Fibroblast of mammary gland (primary cell): ENCODE results near the gene SPINK5.

Experiments
- DNase-seq: peaks from one replicate; pipeline ENCODE4 v3.0.0-alpha.2; 2010; ENCODE audit warnings: low read depth
- H3K4me3 ChIP-seq: 2 replicates; pipeline ENCODE4 v1.5.1; 2011; ENCODE audit warnings: low read depth, mild to moderate bottlenecking, low read length, moderate library complexity; ENCODE audit not compliant: control insufficient read depth
- CTCF ChIP-seq: conservative IDR thresholded peaks from 2 replicates; pipeline ENCODE4 v1.5.1; 2011; ENCODE audit warnings: low read depth, low read length, inconsistent platforms; ENCODE audit not compliant: control insufficient read depth, insufficient read depth

Gene SPINK5

GRCh38 chr5:148145916-148146315 is 82.1 kb downstream of the SPINK5 start:
- DNase-seq = peak; percentile 9
- H3K4me3 ChIP-seq = no peak overlapping the region
- no peak for TF ChIP-seq CTCF

GRCh38 chr5:148146487-148146886 is 82.7 kb downstream of the SPINK5 start:
- no peak for DNase-seq
- H3K4me3 ChIP-seq = no peak overlapping the region
- TF ChIP-seq CTCF = no peak

GRCh38 chr5:148147415-148147814 is 83.6 kb downstream of the SPINK5 start:
- no peak for DNase-seq
- TF ChIP-seq CTCF = no peak
- no peak overlapping the region for H3K4me3 ChIP-seq

GRCh38 chr5:148151872-148152271 is 88.1 kb downstream of the SPINK5 start:
- H3K4me3 ChIP-seq = no peak overlapping the region
- DNase-seq = no peak
- no peak for TF ChIP-seq CTCF

GRCh38 chr5:148152781-148153180 is 89.0 kb downstream of the SPINK5 start:
- no peak overlapping the region for H3K4me3 ChIP-seq
- no peak for TF ChIP-seq CTCF
- DNase-seq = no peak

- DNase-seq = no peak
These were observed 92.8 kb downstream of the SPINK5 start for GRCh38 chr5:148156609-148157008.

More at GRCh38 chr5:148156609-148157008, 92.8 kb downstream of the SPINK5 start:
- H3K4me3 ChIP-seq = no peak overlapping the region
- no peak for TF ChIP-seq CTCF
